B cell (primary cell): ENCODE data around the gene AGFG2. TPM values are rescaled to one million over a fixed set of nuclear protein-coding genes. Genes with fewer than 3 reads are reported as not detected.
"Not testable (repeated sequence)": the region's sequence is repeated elsewhere in the genome, so short reads cannot be mapped to it uniquely, and the experiment has no call there.

Experiments
- ATAC-seq: fragments of 200-7000 bp; cut with Tn5 transposase; one replicate; pipeline ENCODE4 v1.10.0; 2021; ENCODE audit warnings: low read depth, mild to moderate bottlenecking, moderate number of reproducible peaks, moderate library complexity
- CTCF ChIA-PET: fragments of 350-600 bp; sonication (Branson Sonifier 250); formaldehyde crosslinking; loops from one replicate; lab custom pipeline; 2021; ENCODE audit warnings: antibody characterized with exemption, inconsistent platforms; lab: Charles Lee
- POLR2A ChIA-PET: fragments of 350-600 bp; sonication (Branson Sonifier 250); formaldehyde crosslinking; loops from one replicate; lab custom pipeline; 2021; ENCODE audit warnings: antibody characterized with exemption; lab: Charles Lee
- DNase-seq: peaks from one replicate; pipeline ENCODE4 v3.0.0; 2013
- H2AFZ ChIP-seq: 2 replicates; pipeline ENCODE4 v1.6.1; 2012; ENCODE audit warnings: mild to moderate bottlenecking, low read depth, low read length; ENCODE audit not compliant: insufficient read depth, poor library complexity, severe bottlenecking
- H3K27ac ChIP-seq, 2 donors: 1 replicate in 1 of 2; 2 replicates in 1 of 2; pipeline ENCODE4 v1.5.1; 2012 to 2013; ENCODE audit warnings: low read length in 2 of 2, mild to moderate bottlenecking in 2 of 2, moderate library complexity in 1 of 2
- H3K27me3 ChIP-seq, 4 experiments: fragments of 200-600 bp in 1 of 4; sonication (generic) in 1 of 4; replicated peaks in 1 of 4; 1 replicate in 2 of 4; 2 replicates in 2 of 4; pipeline versions ENCODE4 v1.6.1 to v1.7.0; 2013 to 2016; ENCODE audit warnings: low read length in 3 of 4, mild to moderate bottlenecking in 2 of 4, mixed read lengths in 1 of 4, moderate library complexity in 1 of 4; ENCODE audit not compliant: insufficient read depth in 4 of 4, control insufficient read depth in 3 of 4; ENCODE audit errors: control extremely low read depth in 1 of 4
- H3K36me3 ChIP-seq, 2 experiments: replicated peaks in 1 of 2; 1 replicate in 1 of 2; 2 replicates in 1 of 2; pipeline versions ENCODE4 v1.6.1 to v1.7.1; 2013; ENCODE audit warnings: low read length in 1 of 2; ENCODE audit not compliant: insufficient read depth in 2 of 2, control insufficient read depth in 1 of 2; ENCODE audit errors: control extremely low read depth in 1 of 2, extremely low read depth in 1 of 2
- H3K4me1 ChIP-seq, 2 donors: fragments of 200-600 bp in 1 of 2; sonication (generic) in 1 of 2; 1 replicate in 1 of 2; 2 replicates in 1 of 2; pipeline versions ENCODE4 v1.5.1 to v1.6.1; 2013 to 2017; ENCODE audit warnings: low read length in 2 of 2; ENCODE audit not compliant: control insufficient read depth in 2 of 2, insufficient read depth in 2 of 2
- H3K4me2 ChIP-seq: replicated peaks from 2 replicates; pipeline ENCODE3; 2012; ENCODE audit warnings: mild to moderate bottlenecking, low read depth, low read length; ENCODE audit not compliant: poor library complexity, severe bottlenecking
- H3K4me3 ChIP-seq, 5 experiments: fragments of 200-600 bp in 1 of 5; sonication (generic) in 1 of 5; 1 replicate in 3 of 5; 2 replicates in 2 of 5; pipeline versions ENCODE4 v1.5.1 to v1.7.0; 2011 to 2016; ENCODE audit warnings: low read length in 4 of 5, mild to moderate bottlenecking in 4 of 5, low read depth in 2 of 5, control low read depth in 1 of 5, moderate library complexity in 1 of 5; ENCODE audit not compliant: insufficient read depth in 1 of 5; ENCODE audit errors: control extremely low read depth in 1 of 5, extremely low read depth in 1 of 5
- H3K79me2 ChIP-seq: fragments of 200-600 bp; sonication (generic); one replicate; pipeline ENCODE4 v1.6.0; 2016; ENCODE audit warnings: low read length; ENCODE audit not compliant: control insufficient read depth, insufficient read depth
- H3K9ac ChIP-seq: fragments of 200-600 bp; sonication (generic); 2 replicates; pipeline ENCODE4 v1.6.1; 2017; ENCODE audit warnings: mild to moderate bottlenecking, low read length, moderate library complexity
- H3K9me3 ChIP-seq, 3 donors: one replicate each; pipeline versions ENCODE4 v1.6.1 to v1.7.1; 2013; ENCODE audit warnings: low read length in 2 of 3; ENCODE audit not compliant: control insufficient read depth in 2 of 3, insufficient read depth in 1 of 3; ENCODE audit errors: control extremely low read depth in 1 of 3
- H4K20me1 ChIP-seq: 2 replicates; pipeline ENCODE4 v1.6.0; 2012; ENCODE audit warnings: mild to moderate bottlenecking, low read length; ENCODE audit not compliant: insufficient read depth, control insufficient read depth, poor library complexity, severe bottlenecking
- H3K27ac Mint-ChIP-seq: one replicate; pipeline ENCODE4 v1.8.0; 2021; ENCODE audit warnings: mixed read lengths
- H3K27me3 Mint-ChIP-seq: one replicate; pipeline ENCODE4 v1.8.0; 2021; ENCODE audit warnings: mixed read lengths
- H3K4me1 Mint-ChIP-seq: one replicate; pipeline ENCODE4 v1.8.0; 2021; ENCODE audit warnings: mixed read lengths
- H3K4me3 Mint-ChIP-seq: one replicate; pipeline ENCODE4 v1.8.0; 2021; ENCODE audit warnings: mixed read lengths
- H3K9me3 Mint-ChIP-seq: one replicate; pipeline ENCODE4 v1.8.0; 2022; ENCODE audit warnings: mixed read lengths; ENCODE audit not compliant: insufficient read depth
- EZH2 ChIP-seq: IDR thresholded peaks from 2 replicates; pipeline ENCODE4 v1.6.1; 2012; ENCODE audit warnings: borderline replicate concordance, low read depth, mild to moderate bottlenecking, moderate library complexity, low read length; ENCODE audit not compliant: insufficient read depth, poor library complexity, severe bottlenecking
- WGBS: methylation state at CpG from one replicate; pipeline ENCODE4 v1.1.5; 2013; ENCODE audit warnings: missing lambda C conversion rate; ENCODE audit not compliant: insufficient coverage; 5-methylcytosine and 5-hydroxymethylcytosine counted together
- intact Hi-C: fragments of 100-400 bp; cut with micrococcal nuclease; formaldehyde crosslinking; loops from one replicate; pipeline ENCODE4 v1.10.0; 2022
- polyA plus RNA-seq: library from polyadenylated mRNA; depleted of rRNA; stranded (reverse); fragments of >200 nt; gene quantifications from 2 replicates; pipeline ENCODE4 v1.2.3, GENCODE V29; 2012
- total RNA-seq, 2 donors: library from RNA; stranded (reverse); fragments of 120-200 nt in 1 of 2; gene quantifications; 1 replicate in 1 of 2; 2 replicates in 1 of 2; pipeline versions ENCODE4 v1.2.3 to v1.2.4, GENCODE V29; 2013 to 2022
- TF ChIP-seq, protein P1 (sequence below): fragments of 200-600 bp; IDR thresholded peaks from one replicate; pipeline ENCODE4 v1.8.0; 2022; ENCODE audit warnings: antibody characterized with exemption, mild to moderate bottlenecking

The AGFG2 gene
- total and polyA plus RNA-seq, 2 donors (not counting 1 experiment from before 2014, with no cell fraction given) = 11.0 TPM

DNA sequence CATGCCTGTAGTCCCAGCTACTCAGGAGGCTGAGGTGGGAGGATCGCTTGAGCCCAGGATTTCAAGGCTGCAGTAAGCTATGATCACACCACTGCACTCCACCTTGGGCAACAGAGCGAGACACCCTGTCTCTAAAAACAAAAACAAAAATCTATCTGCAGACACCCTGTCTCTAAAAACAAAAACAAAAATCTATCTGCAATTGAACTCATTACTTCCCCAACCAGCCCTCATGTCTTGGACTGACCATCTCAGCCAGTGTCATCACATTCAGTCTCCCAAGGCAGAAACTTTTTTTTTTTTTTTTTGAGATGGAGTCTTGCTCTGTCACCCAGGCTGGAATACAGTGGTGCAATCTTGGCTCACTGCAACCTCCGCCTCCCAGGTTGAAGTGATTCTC, 35.0 kb upstream of the AGFG2 start:
- POLR2A ChIA-PET = interaction anchor here (0.6 kb wide), 1 partner anchor 47 kb away, joined by 8 read pairs; no protein-coding TSS in a partner anchor
- H3K9me3 ChIP-seq, H3K27me3 Mint-ChIP-seq, H3K9ac ChIP-seq, CTCF ChIA-PET, H3K79me2 ChIP-seq, H2AFZ ChIP-seq, H3K4me1 Mint-ChIP-seq, DNase-seq, H3K4me1 ChIP-seq, H3K27ac Mint-ChIP-seq, H3K4me3 ChIP-seq, H3K4me3 Mint-ChIP-seq, H3K27ac ChIP-seq, H3K27me3 ChIP-seq, H3K36me3 ChIP-seq, H3K9me3 Mint-ChIP-seq, H3K4me2 ChIP-seq, ATAC-seq, H4K20me1 ChIP-seq, intact Hi-C loops: not testable (repeated sequence)
- WGBS = 85% methylated on average over 3 of the region's 3 CpGs

DNA sequence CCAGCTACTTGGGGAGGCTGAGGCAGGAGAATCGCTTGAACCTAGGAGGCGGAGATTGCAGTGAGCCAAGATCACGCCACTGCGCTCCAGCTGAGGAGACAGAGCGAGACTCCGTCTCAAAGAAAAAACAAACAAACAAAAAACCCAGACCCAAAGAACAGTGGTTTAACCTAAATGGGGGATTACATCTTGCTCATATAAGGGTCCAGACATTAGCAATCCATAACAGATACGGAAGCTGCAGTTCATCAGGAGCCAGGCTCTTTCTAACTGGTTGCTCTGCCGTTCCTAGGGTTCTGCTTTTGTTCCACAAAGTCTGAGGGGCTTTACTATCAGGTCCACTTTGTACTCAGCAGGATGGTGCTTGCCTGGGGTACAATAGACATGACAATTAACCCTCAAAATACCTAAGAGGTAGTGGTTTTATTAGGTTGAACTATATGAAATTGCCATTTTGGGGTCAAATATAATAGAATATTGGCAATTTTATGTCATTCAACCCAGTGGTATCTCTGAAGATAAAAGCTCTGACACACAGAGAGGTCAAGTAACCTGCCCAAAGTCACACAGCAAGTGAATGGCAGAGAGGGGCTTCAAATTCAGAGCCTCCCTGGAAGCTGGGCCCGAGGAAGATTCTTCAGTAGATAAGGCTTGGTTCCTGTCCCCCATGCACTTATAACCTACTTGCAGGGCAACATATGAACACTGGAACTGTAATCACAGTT, 34.0 kb upstream of the AGFG2 start:
- CTCF ChIA-PET = interaction anchor here (0.6 kb wide), 1 partner anchor 11 kb away, joined by 3 read pairs; no protein-coding TSS in a partner anchor
- intact Hi-C loops = no loop called here
- H3K4me3 ChIP-seq = no peak overlapping the region

More for the DNA sequence above, 34.0 kb upstream of the AGFG2 start:
- TF ChIP-seq, protein P1, sequence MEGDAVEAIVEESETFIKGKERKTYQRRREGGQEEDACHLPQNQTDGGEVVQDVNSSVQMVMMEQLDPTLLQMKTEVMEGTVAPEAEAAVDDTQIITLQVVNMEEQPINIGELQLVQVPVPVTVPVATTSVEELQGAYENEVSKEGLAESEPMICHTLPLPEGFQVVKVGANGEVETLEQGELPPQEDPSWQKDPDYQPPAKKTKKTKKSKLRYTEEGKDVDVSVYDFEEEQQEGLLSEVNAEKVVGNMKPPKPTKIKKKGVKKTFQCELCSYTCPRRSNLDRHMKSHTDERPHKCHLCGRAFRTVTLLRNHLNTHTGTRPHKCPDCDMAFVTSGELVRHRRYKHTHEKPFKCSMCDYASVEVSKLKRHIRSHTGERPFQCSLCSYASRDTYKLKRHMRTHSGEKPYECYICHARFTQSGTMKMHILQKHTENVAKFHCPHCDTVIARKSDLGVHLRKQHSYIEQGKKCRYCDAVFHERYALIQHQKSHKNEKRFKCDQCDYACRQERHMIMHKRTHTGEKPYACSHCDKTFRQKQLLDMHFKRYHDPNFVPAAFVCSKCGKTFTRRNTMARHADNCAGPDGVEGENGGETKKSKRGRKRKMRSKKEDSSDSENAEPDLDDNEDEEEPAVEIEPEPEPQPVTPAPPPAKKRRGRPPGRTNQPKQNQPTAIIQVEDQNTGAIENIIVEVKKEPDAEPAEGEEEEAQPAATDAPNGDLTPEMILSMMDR = no peak
- TF ChIP-seq EZH2 = no peak
- no peak overlapping the region for H2AFZ ChIP-seq
- Mint-ChIP-seq H3K27ac (no peak overlapping the region), H3K4me1 (no peaks in the 10 kb centered on the region), H3K27me3 (peaks cover 6% of the 10 kb centered on the region), H3K4me3 (no peak overlapping the region), H3K9me3 (no peaks in the 10 kb centered on the region)
- no peaks in the 10 kb centered on the region for H4K20me1 ChIP-seq
- WGBS = 96% methylated on average over 4 of the region's 9 CpGs
- H3K36me3 ChIP-seq = no peaks in the 10 kb centered on the region
- H3K27ac ChIP-seq = no peak overlapping the region
- no peak overlapping the region for H3K9ac ChIP-seq
- no peak for DNase-seq
- peaks cover 0 to 4% (median 0%) of the 10 kb centered on the region in 4 experiments for H3K27me3 ChIP-seq
- H3K4me1 ChIP-seq = no peaks in the 10 kb centered on the region
- H3K79me2 ChIP-seq = no peaks in the 10 kb centered on the region
- no peak for ATAC-seq
- POLR2A ChIA-PET = interaction anchor here (0.6 kb wide), 1 partner anchor 48 kb away, joined by 8 read pairs; no protein-coding TSS in a partner anchor
- no peak overlapping the region for H3K4me2 ChIP-seq
- peaks cover 0 to 3% (median 0%) of the 10 kb centered on the region in 3 donors for H3K9me3 ChIP-seq
